ENCODE data around the gene ZNRF1. TPM values are rescaled to one million over a fixed set of nuclear protein-coding genes. Genes with fewer than 3 reads are reported as not detected.
"Not testable (repeated sequence)": the region's sequence is repeated elsewhere in the genome, so short reads cannot be mapped to it uniquely, and the experiment has no call there.

The ZNRF1 gene
- total RNA-seq, 1 donor from 2014 or later, result 10.8 TPM

DNA sequence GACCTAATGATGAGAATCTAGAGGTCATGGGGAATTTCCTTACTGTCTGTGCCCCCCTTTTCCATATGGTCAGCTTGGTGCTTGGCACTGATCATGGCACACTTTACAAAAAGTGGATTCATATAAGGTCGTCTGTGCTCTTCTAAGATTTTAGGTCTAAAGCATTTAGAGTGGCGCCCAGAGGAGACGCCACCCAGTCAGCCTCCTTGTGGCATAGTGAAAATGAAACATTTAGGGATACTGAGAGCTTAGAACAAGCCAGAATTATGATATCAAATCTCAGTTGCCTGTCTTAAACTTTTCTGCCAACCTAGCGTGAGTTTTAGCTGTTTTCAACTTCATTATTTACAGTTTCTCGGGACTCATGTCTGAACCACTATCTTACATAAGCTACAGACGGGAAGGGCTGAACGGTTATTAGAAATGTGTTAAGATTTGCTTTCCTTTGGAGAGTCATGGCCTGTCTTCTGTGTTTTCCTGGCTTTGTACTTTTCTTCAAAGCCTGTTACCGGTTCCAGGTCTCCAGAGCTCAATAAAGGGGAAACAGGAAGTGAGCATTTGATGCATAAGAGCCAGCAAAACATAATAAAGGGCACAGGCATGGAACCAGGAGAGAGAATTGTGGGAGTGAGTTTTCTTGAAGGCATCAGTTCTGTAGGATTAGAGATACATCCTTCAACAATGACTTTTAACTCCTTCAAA is 13.7 kb downstream of the ZNRF1 start:
- DNase-seq (ENCODE audit: low read depth) (no peak), FAIRE-seq (no peak)
- H3K36me3 ChIP-seq (ENCODE audit: control insufficient read depth, insufficient read depth, low read length), result no peaks in the 10 kb centered on the region
- no peak overlapping the region for H3K4me3 ChIP-seq (ENCODE audit: low read depth, low read length)
- no peak for TF ChIP-seq CTCF (IDR thresholded peaks at IDR 0.05; ENCODE audit: insufficient read depth, low read length, severe bottlenecking)
- H3K27me3 ChIP-seq (ENCODE audit: control insufficient read depth, insufficient read depth, low read length), result no peaks in the 10 kb centered on the region

- not testable (repeated sequence) for H3K36me3 ChIP-seq (ENCODE audit: control insufficient read depth, insufficient read depth, low read length); H3K27me3 ChIP-seq (ENCODE audit: control insufficient read depth, insufficient read depth, low read length); H3K4me3 ChIP-seq (ENCODE audit: low read depth, low read length); DNase-seq (ENCODE audit: low read depth); FAIRE-seq
Observed at GRCh38 chr16:75013123-75013522, 14.3 kb downstream of the ZNRF1 start.

DNA sequence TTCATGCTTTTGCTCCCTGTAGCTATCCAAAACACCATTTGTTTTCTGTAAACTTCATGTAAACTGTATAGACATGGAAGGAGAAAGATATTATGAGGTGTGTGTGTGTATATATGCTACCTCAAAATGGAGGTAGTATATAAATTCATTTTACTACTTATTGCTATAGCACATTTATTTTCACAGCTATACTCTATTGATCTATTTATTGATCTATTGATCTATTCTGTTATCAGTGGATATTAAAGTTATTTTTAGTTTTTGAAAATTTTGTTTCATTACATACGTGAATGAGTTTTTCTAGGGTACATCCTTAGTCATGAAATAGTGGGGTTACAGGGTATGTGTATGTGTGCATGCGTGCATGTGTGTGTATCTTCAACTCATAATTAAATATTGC is 15.5 kb downstream of the ZNRF1 start:
- no peaks in the 10 kb centered on the region for H3K36me3 ChIP-seq (ENCODE audit: control insufficient read depth, insufficient read depth, low read length)
- H3K4me3 ChIP-seq (ENCODE audit: low read depth, low read length), result no peak overlapping the region
- no peak for FAIRE-seq
- no peak for TF ChIP-seq CTCF (IDR thresholded peaks at IDR 0.05; ENCODE audit: insufficient read depth, low read length, severe bottlenecking)
- no peak for DNase-seq (ENCODE audit: low read depth)
- H3K27me3 ChIP-seq (ENCODE audit: control insufficient read depth, insufficient read depth, low read length), result no peaks in the 10 kb centered on the region

DNA sequence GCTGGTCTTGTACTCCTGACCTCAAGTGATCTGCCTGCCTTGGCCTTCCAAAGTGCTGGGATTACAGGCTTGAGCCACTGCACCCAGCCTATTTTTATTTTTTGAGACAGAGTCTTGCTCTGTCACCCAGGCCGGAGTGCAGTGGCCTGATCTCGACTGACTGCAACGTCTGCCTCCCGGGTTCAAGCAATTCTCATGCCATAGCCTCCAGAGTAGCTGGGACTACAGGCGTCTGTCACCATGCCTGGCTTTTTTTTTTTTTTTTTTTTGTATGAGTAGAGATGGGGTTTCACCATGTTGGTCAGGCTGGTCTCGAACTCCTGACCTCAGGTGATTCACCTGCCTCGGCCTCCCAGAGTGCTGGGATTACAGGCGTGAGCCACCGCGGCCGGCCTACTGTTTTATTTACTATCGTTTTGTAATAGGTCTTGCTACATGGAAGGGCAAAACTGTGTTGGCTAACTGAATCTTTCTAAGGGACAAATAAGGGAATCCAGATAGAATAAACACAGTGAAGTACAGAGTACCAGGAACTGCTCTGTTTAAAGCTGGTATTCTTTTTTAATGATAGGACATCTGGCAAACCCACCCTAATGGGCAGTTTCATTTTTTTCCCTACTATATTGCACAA is 17.7 kb downstream of the ZNRF1 start:
- not testable (repeated sequence) for H3K27me3 ChIP-seq (ENCODE audit: control insufficient read depth, insufficient read depth, low read length); H3K36me3 ChIP-seq (ENCODE audit: control insufficient read depth, insufficient read depth, low read length); FAIRE-seq; H3K4me3 ChIP-seq (ENCODE audit: low read depth, low read length); DNase-seq (ENCODE audit: low read depth)

- FAIRE-seq (no peak), DNase-seq (ENCODE audit: low read depth) (no peak)
- Histone ChIP-seq H3K4me3 (ENCODE audit: low read depth, low read length) (no peak overlapping the region), H3K36me3 (ENCODE audit: control insufficient read depth, insufficient read depth, low read length) (no peaks in the 10 kb centered on the region), H3K27me3 (ENCODE audit: control insufficient read depth, insufficient read depth, low read length) (no peaks in the 10 kb centered on the region)
- TF ChIP-seq CTCF (IDR thresholded peaks at IDR 0.05; ENCODE audit: insufficient read depth, low read length, severe bottlenecking), result no peak
Observed at GRCh38 chr16:75017670-75018525, 19.1 kb downstream of the ZNRF1 start.

- no peak overlapping the region for H3K4me3 ChIP-seq (ENCODE audit: low read depth, low read length)
Observed at GRCh38 chr16:75019007-75019406, 20.2 kb downstream of the ZNRF1 start.

More at GRCh38 chr16:75019007-75019406, 20.2 kb downstream of the ZNRF1 start:
- TF ChIP-seq CTCF (IDR thresholded peaks at IDR 0.05; ENCODE audit: insufficient read depth, low read length, severe bottlenecking), result no peak
- DNase-seq (ENCODE audit: low read depth) (no peak), FAIRE-seq (no peak)
- Histone ChIP-seq H3K27me3 (ENCODE audit: control insufficient read depth, insufficient read depth, low read length) (no peaks in the 10 kb centered on the region), H3K36me3 (ENCODE audit: control insufficient read depth, insufficient read depth, low read length) (no peaks in the 10 kb centered on the region)

Measured in bronchial epithelial cell (primary cell).